HG02870 (cell line): ENCODE results near the gene MED22.
"Not testable (repeated sequence)": the region's sequence is repeated elsewhere in the genome, so short reads cannot be mapped to it uniquely, and the experiment has no call there.

Experiments used
- ATAC-seq: cut with Tn5 transposase; IDR thresholded peaks from one replicate; pipeline ENCODE4 v1.9.1; 2021; ENCODE audit warnings: mild to moderate bottlenecking, moderate library complexity; ENCODE audit not compliant: unreplicated experiment

MED22 gene

GRCh38 chr9:133377280-133377679, 29.3 kb upstream of the MED22 start:
- not testable (repeated sequence) for ATAC-seq

DNA sequence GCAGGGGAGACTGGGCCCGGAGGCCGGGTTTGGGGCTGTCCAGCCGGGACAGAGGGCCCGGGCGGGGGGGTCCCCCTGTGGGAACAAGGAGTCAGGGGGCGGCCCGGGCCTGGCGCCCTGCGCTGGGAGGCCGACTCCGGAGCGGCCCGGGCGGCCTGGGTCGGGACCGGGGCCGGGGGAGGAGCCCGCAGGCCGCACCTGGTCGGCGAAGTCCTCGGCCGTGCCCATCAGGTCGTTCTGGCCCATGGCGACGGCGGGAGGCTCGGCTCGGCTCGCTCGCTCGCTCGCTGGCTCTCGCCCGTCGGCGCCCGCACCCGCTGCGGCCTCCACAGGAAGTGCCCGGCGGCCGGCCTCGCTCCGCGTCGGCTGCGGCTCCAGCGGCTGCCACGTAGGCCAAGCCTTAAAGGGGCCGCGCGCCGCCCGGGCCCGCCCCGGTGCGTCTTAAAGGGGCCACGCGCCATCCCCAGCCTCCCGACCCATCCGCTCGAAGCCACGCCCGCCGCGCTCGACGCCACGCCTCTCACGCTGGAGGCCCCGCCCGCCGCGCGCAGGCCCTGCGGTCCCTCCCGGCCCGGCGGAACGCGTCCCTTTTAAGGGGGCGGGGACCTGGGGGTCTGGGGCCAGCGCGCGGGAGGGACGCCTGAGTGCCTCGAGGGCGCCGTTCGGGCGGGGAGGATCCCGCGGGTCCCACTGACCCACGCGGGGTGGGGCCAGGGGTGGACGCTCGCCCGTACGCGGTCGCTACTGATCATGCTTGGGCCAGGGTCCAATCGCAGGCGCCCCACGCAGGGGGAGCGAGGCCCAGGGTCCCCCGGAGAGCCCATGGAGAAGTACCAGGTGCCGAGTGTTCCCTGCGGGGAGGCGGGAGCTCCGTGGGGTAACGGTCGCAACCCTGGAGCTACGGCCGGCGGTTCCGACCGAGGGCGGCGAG, 28.1 kb upstream of the MED22 start, which contains the start of the genes STKLD1 and SURF4:
TSS of gene STKLD1 (plus strand) at position 643 of the 931 bp plus-strand sequence. CDS start at position 751, 108 bp downstream.
TSS of gene SURF4 (minus strand) at position 337 of the 931 bp plus-strand sequence. CDS start at position 246, 91 bp downstream.
- ATAC-seq = peak; percentile 81

DNA sequence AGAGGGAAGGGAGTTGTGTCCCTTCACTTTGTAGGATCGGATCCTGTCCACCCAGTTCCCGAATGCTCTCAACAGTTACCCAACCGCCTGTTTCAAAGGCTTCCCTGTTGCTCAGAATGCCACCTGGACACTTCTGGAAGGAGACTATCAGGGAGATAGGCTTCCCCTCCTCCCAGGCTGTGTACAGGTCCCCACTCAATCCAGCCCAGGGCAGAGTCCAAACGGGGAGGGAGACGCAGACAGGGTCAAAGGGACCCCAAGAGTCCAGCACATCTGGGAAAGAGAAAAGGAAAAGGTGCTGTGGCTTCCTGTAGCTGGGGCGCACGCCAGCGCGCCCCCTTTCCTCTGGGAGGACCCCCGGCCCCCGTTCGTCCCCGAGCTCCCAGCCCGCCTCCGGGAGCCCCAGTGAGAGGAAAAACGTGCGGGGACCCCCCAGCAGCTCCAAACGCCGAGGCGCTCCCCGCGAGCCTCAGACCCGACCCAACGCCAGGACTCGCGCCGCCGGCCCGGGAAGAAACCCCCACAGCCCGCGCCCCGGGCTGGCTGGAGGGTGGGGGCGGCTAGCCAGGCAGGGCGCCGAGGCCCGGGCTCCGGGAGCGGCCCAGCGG, 27.3 kb upstream of the MED22 start:
- ATAC-seq = peak; percentile 16

DNA sequence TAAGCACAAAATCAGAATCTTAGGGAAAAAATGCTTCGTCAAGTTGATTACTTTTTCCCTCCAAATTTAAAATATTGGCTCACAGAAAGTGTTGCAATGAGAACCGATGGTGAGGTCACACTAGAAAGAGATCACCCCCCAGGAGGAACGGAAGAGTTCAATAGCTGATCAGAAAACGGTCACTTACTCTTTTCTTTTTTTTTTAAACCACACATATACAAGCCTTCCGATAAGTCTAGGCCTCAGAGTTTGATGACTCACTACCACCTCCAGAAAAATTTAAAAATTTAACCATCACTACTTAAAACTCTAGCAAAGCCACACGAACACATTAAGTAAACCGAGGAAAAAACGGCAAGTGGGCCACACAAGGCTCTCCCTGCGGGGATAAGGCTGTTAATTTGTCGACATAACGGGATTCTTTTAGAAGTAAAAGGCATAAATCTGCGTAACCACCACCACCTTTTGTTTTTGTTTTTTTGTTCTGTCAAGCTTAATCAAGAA, 26.7 kb upstream of the MED22 start:
- no peak for ATAC-seq

DNA sequence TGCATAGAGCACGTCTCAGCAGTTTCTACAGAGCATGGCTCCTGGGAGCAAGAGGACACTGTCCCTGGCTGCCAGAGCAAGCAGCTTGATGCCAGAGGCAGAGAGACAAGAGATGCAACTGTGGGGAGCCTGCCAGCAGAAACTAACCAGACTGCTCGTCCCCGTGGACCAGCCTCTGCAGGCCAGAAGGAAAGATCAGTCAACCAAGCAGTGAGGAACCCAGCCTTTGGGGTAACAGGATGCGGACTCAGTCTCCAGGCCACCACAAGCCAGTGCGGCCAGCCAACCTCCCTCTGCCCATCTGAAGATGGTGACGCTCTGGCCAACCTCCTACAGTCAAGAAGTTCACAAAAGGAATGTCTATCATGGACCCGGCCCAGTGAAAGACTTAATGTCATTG, 24.2 kb upstream of the MED22 start:
- ATAC-seq = no peak

DNA sequence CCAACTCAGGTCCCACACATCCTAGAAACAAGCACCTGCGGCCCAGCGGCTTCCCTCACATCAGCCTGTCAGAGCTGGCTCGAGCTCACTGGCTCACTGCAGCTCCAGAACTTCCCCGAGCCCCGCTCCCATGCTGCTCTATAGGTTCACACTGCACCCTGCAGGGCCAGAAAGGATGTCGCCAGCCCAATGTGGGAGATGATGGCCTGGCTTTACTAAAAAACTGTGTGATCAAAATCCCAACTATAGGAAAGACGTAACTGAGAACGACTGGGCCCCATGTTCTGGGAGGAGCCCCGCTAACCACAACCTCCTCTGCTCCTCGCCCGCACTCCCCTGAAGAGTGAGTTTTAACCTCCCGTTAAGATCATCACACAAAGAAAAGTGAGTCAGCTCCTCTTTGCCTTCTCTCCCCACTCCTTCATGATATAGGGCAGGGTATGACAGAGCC, 23.4 kb upstream of the MED22 start:
- ATAC-seq = no peak

GRCh38 chr9:133370685-133371084, 22.8 kb upstream of the MED22 start:
- no peak for ATAC-seq

GRCh38 chr9:133369933-133370332, 22.0 kb upstream of the MED22 start:
- no peak for ATAC-seq

DNA sequence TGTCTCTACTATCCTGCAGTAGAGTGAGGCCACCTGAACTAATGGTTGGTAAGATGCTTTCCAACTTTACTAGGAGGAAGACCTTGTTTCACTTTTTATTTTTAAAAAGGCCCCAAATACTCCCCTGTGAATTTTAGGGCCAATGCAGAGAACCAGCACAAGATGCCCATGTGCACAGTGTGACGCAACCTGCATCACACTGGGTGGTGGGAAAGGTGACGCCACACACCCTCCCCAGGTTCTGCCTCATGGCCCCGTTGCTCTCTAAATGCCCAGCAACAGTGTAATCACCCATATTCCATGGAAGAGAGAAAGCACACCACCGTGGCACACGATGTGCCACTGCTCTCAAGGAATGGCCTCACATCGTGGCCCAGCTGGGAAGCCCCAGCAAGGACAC, 21.5 kb upstream of the MED22 start:
- ATAC-seq = no peak

DNA sequence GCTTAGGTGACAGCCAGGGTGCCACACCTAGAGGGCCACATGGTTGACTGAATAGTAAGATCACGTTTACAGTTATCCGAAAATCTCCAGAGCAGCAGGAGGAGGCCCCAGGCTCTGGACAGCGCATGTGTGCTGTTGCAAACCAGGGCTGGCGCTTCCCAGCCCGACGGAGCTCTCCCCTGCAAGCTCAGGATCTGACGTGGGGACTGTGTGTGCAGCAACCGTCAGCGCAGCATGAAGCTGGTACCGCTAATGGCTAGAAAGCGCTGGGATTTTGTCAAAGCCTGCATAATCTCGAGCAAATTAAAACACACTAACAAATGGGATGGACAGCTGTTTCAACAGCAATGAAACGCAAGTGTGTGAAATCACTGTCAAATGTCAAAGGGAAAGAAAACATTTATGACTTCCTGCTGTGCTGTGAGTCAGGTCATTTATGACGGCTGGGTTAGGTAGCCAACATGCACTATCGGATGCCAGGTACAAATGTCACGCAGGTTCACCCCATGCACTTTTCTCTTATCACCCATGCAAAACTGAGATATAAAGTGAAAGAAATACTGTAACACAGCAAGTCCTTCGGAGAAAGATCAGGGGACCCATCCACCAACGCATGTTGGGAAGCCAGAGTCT, 20.4 kb upstream of the MED22 start:
- no peak for ATAC-seq

DNA sequence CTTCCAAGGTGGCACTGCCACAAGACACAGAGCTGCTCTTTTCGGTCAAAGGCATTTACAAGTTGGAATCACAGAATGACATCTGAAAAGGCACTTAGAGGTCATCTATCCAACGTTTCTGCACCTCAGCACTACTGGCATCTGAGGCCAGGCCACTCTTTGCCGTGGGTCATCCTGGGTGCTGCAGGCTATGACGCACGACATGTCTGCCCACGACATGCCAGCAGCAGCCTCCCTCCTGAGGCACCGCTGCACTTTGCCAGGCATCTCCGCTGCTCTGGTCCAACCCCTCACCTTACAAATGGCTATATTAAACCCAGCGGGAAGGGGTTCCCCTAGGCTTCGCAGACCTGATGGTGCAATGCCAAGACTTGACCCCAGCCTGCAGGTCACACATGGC, 19.8 kb upstream of the MED22 start:
- ATAC-seq = no peak

- ATAC-seq = no peak
These were observed 19.3 kb upstream of the MED22 start for GRCh38 chr9:133367221-133367620.

DNA sequence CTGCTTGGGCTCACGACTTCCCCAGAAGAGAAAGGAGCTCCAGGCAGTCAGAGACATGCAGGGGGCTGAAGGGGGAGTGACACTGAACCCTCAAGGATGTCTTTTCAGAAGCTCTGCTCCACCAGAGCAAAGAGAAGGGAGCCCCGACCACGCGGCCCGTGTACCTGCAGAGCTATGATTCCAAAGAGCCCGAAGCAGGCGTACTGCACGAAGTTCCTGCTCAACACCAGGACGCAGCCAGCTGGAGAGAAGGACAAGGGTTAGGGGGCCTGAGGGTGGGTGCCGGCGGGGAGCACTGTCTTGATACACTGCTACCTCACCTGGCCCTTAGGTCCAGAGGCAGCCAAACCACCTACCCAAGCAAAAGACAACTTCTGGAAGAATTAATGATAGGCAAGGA, 18.5 kb upstream of the MED22 start:
- ATAC-seq = no peak

DNA sequence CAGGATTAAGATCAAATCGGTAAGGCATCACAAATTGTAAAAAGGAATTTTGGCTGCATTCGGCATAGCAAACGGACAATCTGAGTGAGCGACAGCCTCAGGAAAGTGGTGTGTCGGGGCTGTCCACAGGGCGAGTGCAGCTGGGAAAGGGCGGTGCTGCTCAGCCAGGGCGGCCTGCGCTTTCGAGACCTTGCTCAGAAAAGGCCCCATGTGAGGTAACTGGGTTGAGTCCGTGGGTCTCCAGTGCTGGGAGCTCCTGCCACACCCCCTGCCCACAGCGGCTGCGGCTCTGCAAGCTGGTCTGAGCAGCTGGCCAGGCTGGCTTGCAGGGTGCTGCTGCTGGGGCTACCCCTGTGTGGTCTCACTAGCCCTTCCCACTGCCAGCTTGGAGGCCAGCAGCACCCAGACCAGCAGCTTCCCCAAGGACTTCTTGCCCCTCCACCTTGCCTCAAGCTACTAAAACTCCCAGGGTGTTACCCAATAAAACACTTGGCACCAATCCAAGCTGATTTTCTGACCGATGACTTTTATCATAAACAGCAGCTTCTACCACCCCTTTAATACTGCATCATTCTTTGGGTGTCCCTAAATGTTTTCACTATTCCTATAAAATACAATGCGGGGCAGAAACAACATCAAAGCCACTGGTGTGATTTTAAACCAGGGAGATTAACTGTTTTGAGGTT, 14.6 kb upstream of the MED22 start:
- no peak for ATAC-seq

DNA sequence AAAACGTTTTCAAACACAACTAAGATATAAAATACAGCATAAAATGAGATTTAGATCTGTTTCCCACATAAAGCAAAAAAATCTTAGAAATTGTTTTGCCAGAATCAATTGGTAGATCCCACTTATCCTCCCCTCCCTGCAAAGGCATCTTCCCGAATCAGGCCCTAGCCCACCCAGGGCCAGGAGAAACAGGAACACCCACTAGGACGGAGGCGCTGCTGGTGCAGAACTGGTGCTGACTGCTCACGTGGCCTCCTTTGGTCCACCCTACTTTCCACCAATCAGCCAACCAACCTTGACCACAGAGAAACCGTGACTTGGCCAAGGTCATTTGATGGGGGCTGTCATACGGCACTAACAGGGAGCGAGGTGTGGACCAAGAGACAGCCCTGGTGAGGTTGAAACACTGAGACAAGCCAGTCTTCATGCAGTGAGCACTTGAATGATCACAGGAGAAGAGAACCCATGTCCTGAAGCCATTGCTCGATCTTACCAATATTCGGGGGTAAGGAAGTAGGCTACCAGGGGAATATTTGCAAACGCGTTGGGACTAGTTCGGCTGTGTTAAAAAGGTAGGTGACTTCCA, 13.7 kb upstream of the MED22 start:
- no peak for ATAC-seq

GRCh38 chr9:133360400-133361393, 12.8 kb upstream of the MED22 start:
- no peak for ATAC-seq

GRCh38 chr9:133359399-133360175, 11.7 kb upstream of the MED22 start:
- no peak for ATAC-seq

GRCh38 chr9:133357656-133358055, 9.7 kb upstream of the MED22 start:
- no peak for ATAC-seq
